Neural cell (in vitro differentiated cells): ENCODE results near the gene CNGA1. TPM values are rescaled to one million over a fixed set of nuclear protein-coding genes. Genes with fewer than 3 reads are reported as not detected.

Source experiments
- H2AFZ ChIP-seq: fragments of 200-600, 300-800 bp; sonication (generic), shearing (Covaris generic); 2 replicates; pipeline ENCODE4 v1.6.0; 2014; ENCODE audit warnings: low read depth, mild to moderate bottlenecking, antibody characterized with exemption, low read length, moderate library complexity
- H3F3A ChIP-seq: fragments of 200-600 bp; shearing (Covaris generic); 2 replicates; pipeline ENCODE4 v1.6.1; 2016; ENCODE audit warnings: mild to moderate bottlenecking, moderate library complexity, mixed read lengths, antibody characterized with exemption, low read length; ENCODE audit not compliant: insufficient read depth, poor library complexity, severe bottlenecking
- H3K27ac ChIP-seq: fragments of 200-600, 300-800 bp; sonication (generic), shearing (Covaris generic); 2 replicates; pipeline ENCODE4 v1.5.1; 2014; ENCODE audit warnings: mild to moderate bottlenecking, low read length, moderate library complexity
- H3K27me3 ChIP-seq: fragments of 300-800, 200-600 bp; sonication (generic), shearing (Covaris generic); 2 replicates; pipeline ENCODE4 v1.6.0; 2014; ENCODE audit warnings: mild to moderate bottlenecking, low read depth, low read length, moderate library complexity; ENCODE audit not compliant: insufficient read depth
- H3K36me3 ChIP-seq: fragments of 300-800, 200-600 bp; sonication (generic), shearing (Covaris generic); 2 replicates; pipeline ENCODE4 v1.5.1; 2014; ENCODE audit warnings: mild to moderate bottlenecking, antibody characterized with exemption, low read length, moderate library complexity; ENCODE audit not compliant: insufficient read depth
- H3K4me2 ChIP-seq: fragments of 300-800, 200-600 bp; sonication (generic), shearing (Covaris generic); 2 replicates; pipeline ENCODE4 v1.6.0; 2014; ENCODE audit warnings: mild to moderate bottlenecking, low read length
- H3K4me3 ChIP-seq: fragments of 300-800, 200-600 bp; sonication (generic), shearing (Covaris generic); 2 replicates; pipeline ENCODE4 v1.5.1; 2014; ENCODE audit warnings: mild to moderate bottlenecking, low read length, moderate library complexity
- H3K79me2 ChIP-seq: fragments of 200-600 bp; shearing (Covaris generic); replicated peaks from 2 replicates; pipeline ENCODE4 v1.6.0; 2014; ENCODE audit warnings: mild to moderate bottlenecking, low read length, moderate library complexity; ENCODE audit not compliant: insufficient read depth
- H3K9ac ChIP-seq: fragments of 300-800, 200-600 bp; sonication (generic), shearing (Covaris generic); 2 replicates; pipeline ENCODE4 v1.6.1; 2016; ENCODE audit warnings: mild to moderate bottlenecking, low read length, mixed read lengths
- H3K9me2 ChIP-seq: fragments of 200-600 bp; shearing (Covaris generic); 2 replicates; pipeline ENCODE4 v1.6.1; 2016; ENCODE audit warnings: mild to moderate bottlenecking, low read length, mixed read lengths; ENCODE audit not compliant: insufficient read depth
- H3K9me3 ChIP-seq: fragments of 200-600, 300-800 bp; sonication (generic), shearing (Covaris generic); 2 replicates; pipeline ENCODE4 v1.6.1; 2016; ENCODE audit warnings: mild to moderate bottlenecking, mixed run types, low read length, moderate library complexity, mixed read lengths
- H4K20me1 ChIP-seq: fragments of 200-600 bp; shearing (Covaris generic); 2 replicates; pipeline ENCODE4 v1.6.1; 2016; ENCODE audit warnings: mild to moderate bottlenecking, mixed run types; ENCODE audit not compliant: insufficient read depth
- EP300 ChIP-seq: fragments of 450-650 bp; conservative IDR thresholded peaks from 2 replicates; pipeline ENCODE4 v1.6.1; 2014; ENCODE audit warnings: antibody characterized with exemption, mild to moderate bottlenecking, moderate library complexity; ENCODE audit not compliant: poor library complexity, severe bottlenecking
- EZH2 ChIP-seq: fragments of 200-600, 300-800 bp; shearing (Covaris generic), sonication (generic); IDR thresholded peaks from 2 replicates; pipeline ENCODE4 v1.6.1; 2014; ENCODE audit warnings: antibody characterized with exemption, low read length, borderline replicate concordance, mild to moderate bottlenecking; ENCODE audit not compliant: insufficient read depth, poor library complexity, severe bottlenecking
- MXI1 ChIP-seq: fragments of 450-650 bp; conservative IDR thresholded peaks from 2 replicates; pipeline ENCODE4 v1.6.1; 2014; ENCODE audit warnings: antibody characterized with exemption, mild to moderate bottlenecking; ENCODE audit not compliant: poor library complexity, severe bottlenecking
- POLR2AphosphoS5 ChIP-seq: IDR thresholded peaks from 2 replicates; pipeline ENCODE4 v1.6.1; 2012
- RAD21 ChIP-seq: fragments of 450-650 bp; conservative IDR thresholded peaks from 2 replicates; pipeline ENCODE4 v1.6.1; 2014; ENCODE audit warnings: antibody characterized with exemption, mild to moderate bottlenecking, moderate library complexity
- SMC3 ChIP-seq: fragments of 450-650 bp; conservative IDR thresholded peaks from 2 replicates; pipeline ENCODE4 v1.6.1; 2014; ENCODE audit warnings: antibody characterized with exemption, mild to moderate bottlenecking, moderate library complexity; ENCODE audit not compliant: poor library complexity
- TAF1 ChIP-seq: IDR thresholded peaks from 2 replicates; pipeline ENCODE4 v1.6.1; 2012; ENCODE audit warnings: low read depth
- polyA plus RNA-seq: library from polyadenylated mRNA; depleted of rRNA; stranded (reverse); fragments of >200 nt; gene quantifications from 2 replicates; pipeline ENCODE4 v1.2.3, GENCODE V29; 2014
- TF ChIP-seq, protein P1 (sequence below): fragments of 450-650 bp; IDR thresholded peaks from 2 replicates; pipeline ENCODE4 v1.5.1; 2014; ENCODE audit warnings: antibody characterized with exemption, mild to moderate bottlenecking, moderate library complexity; ENCODE audit not compliant: poor library complexity, severe bottlenecking
- TF ChIP-seq, protein P2 (sequence below): IDR thresholded peaks from 2 replicates; pipeline ENCODE4 v1.6.1; 2012; ENCODE audit warnings: borderline replicate concordance

Gene CNGA1
- polyA plus RNA-seq, 1 donor from 2014 or later = not detected

DNA sequence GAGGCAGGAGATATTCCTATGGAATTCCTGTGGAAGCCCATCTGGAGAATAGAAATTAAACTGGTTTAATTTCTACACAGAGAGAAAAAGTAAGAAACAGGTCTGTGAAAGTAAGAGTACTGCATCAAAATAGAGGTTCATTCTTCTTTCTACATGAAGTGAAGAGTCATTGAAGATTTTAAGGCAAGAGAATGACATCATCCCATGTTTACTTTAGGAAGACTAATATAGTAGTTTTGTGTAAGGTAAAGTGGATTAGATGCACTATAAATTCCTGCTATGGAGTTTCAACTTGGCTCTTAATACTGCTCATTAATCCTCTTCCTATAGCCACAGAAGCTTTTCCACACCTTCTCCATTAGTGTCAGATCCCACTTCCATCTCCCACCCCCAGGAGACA, 47.6 kb downstream of the CNGA1 start:
- H3K9me3 ChIP-seq = no peaks in the 10 kb centered on the region
- H3K9me2 ChIP-seq = no peaks in the 10 kb centered on the region
- H2AFZ ChIP-seq = no peak overlapping the region
- H3K4me3 ChIP-seq = no peak overlapping the region
- no peak overlapping the region for H3K4me2 ChIP-seq
- no peaks in the 10 kb centered on the region for H3K36me3 ChIP-seq
- no peak overlapping the region for H3K9ac ChIP-seq
- H3K27ac ChIP-seq = no peak overlapping the region
- H3F3A ChIP-seq = no peaks in the 10 kb centered on the region
- TF ChIP-seq MXI1 = no peak
- TF ChIP-seq, protein P1, sequence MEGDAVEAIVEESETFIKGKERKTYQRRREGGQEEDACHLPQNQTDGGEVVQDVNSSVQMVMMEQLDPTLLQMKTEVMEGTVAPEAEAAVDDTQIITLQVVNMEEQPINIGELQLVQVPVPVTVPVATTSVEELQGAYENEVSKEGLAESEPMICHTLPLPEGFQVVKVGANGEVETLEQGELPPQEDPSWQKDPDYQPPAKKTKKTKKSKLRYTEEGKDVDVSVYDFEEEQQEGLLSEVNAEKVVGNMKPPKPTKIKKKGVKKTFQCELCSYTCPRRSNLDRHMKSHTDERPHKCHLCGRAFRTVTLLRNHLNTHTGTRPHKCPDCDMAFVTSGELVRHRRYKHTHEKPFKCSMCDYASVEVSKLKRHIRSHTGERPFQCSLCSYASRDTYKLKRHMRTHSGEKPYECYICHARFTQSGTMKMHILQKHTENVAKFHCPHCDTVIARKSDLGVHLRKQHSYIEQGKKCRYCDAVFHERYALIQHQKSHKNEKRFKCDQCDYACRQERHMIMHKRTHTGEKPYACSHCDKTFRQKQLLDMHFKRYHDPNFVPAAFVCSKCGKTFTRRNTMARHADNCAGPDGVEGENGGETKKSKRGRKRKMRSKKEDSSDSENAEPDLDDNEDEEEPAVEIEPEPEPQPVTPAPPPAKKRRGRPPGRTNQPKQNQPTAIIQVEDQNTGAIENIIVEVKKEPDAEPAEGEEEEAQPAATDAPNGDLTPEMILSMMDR = no peak
- no peak for TF ChIP-seq POLR2AphosphoS5
- TF ChIP-seq EZH2 = no peak
- TF ChIP-seq RAD21 = no peak
- no peak for TF ChIP-seq TAF1
- H4K20me1 ChIP-seq = no peaks in the 10 kb centered on the region
- H3K27me3 ChIP-seq = no peaks in the 10 kb centered on the region
- no peaks in the 10 kb centered on the region for H3K79me2 ChIP-seq

DNA sequence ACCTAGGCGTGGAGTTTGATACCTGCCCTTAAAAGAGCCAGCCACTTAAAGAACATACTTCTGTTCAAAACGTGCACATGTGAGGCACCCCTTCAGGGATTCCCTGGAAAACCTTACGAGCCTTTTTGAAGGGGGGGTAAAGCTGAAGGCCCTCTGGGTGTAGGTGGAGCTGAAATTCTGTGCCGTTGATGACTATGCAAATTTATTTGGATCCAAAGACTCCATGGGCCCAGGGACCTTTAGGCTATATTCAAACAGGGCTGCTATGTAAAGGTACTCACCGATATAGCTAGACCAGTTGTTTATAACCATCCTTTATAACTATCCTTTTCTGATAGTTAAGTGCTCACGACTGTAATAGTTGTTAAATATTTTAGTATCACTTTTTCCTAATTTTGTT, 61.8 kb downstream of the CNGA1 start:
- TF ChIP-seq EZH2 (no peak), RAD21 (no peak), SMC3 (no peak), EP300 (no peak), POLR2AphosphoS5 (no peak), TAF1 (no peak), MXI1 (no peak)
- TF ChIP-seq, protein P1 = no peak
- TF ChIP-seq, protein P2, sequence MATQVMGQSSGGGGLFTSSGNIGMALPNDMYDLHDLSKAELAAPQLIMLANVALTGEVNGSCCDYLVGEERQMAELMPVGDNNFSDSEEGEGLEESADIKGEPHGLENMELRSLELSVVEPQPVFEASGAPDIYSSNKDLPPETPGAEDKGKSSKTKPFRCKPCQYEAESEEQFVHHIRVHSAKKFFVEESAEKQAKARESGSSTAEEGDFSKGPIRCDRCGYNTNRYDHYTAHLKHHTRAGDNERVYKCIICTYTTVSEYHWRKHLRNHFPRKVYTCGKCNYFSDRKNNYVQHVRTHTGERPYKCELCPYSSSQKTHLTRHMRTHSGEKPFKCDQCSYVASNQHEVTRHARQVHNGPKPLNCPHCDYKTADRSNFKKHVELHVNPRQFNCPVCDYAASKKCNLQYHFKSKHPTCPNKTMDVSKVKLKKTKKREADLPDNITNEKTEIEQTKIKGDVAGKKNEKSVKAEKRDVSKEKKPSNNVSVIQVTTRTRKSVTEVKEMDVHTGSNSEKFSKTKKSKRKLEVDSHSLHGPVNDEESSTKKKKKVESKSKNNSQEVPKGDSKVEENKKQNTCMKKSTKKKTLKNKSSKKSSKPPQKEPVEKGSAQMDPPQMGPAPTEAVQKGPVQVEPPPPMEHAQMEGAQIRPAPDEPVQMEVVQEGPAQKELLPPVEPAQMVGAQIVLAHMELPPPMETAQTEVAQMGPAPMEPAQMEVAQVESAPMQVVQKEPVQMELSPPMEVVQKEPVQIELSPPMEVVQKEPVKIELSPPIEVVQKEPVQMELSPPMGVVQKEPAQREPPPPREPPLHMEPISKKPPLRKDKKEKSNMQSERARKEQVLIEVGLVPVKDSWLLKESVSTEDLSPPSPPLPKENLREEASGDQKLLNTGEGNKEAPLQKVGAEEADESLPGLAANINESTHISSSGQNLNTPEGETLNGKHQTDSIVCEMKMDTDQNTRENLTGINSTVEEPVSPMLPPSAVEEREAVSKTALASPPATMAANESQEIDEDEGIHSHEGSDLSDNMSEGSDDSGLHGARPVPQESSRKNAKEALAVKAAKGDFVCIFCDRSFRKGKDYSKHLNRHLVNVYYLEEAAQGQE = no peak
- no peak overlapping the region for H2AFZ ChIP-seq
- no peak overlapping the region for H3K4me2 ChIP-seq

More for the DNA sequence above, 61.8 kb downstream of the CNGA1 start:
- H3K27me3 ChIP-seq = no peaks in the 10 kb centered on the region
- H3K9me2 ChIP-seq = no peaks in the 10 kb centered on the region
- no peak overlapping the region for H3K9ac ChIP-seq
- H3K4me3 ChIP-seq = no peak overlapping the region
- no peaks in the 10 kb centered on the region for H3K36me3 ChIP-seq
- no peaks in the 10 kb centered on the region for H4K20me1 ChIP-seq
- H3F3A ChIP-seq = no peaks in the 10 kb centered on the region
- no peaks in the 10 kb centered on the region for H3K79me2 ChIP-seq
- H3K27ac ChIP-seq = no peak overlapping the region
- no peaks in the 10 kb centered on the region for H3K9me3 ChIP-seq
